ENCODE measurements around the gene ACSS1. TPM values are rescaled to one million over a fixed set of nuclear protein-coding genes. Genes with fewer than 3 reads are reported as not detected.

The ACSS1 gene
- total RNA-seq, 1 experiment from 2014 or later: 2.3 TPM

- DNase-seq (no peak), ATAC-seq (no peak)
- intact Hi-C loops (cut with micrococcal nuclease): no loop called here
- no peak for TF ChIP-seq EZH2 (IDR thresholded peaks at IDR 0.05; ENCODE audit: low read length, unreplicated experiment)
- TF ChIP-seq CTCF (conservative IDR thresholded peaks at IDR 0.05; ENCODE audit: low read depth, low read length): no peak
- TF ChIP-seq EZH2phosphoT487 (IDR thresholded peaks at IDR 0.05; ENCODE audit: borderline replicate concordance, low read length): no peak
- ChIA-PET POLR2A (ENCODE audit: unreplicated experiment) (no interaction called here), CTCF (no interaction called here)
- Histone ChIP-seq H3K27me3 (ENCODE audit: low read length) (no peaks in the 10 kb centered on the region), H3K27ac (ENCODE audit: low read length) (no peak overlapping the region), H3K4me2 (ENCODE audit: low read length) (no peak overlapping the region), H4K20me1 (ENCODE audit: low read length) (no peaks in the 10 kb centered on the region), H3F3A (ENCODE audit: low read length, unreplicated experiment) (no peaks in the 10 kb centered on the region), H3K9ac (ENCODE audit: low read length) (no peak overlapping the region), H3K36me3 (ENCODE audit: low read depth, low read length) (no peaks in the 10 kb centered on the region), H3K79me2 (ENCODE audit: low read length) (no peaks in the 10 kb centered on the region), H3K9me2 (replicated peaks; ENCODE audit: low read length) (no peaks in the 10 kb centered on the region), H3K4me3 (ENCODE audit: low read length) (no peak overlapping the region), H3K4me1 (ENCODE audit: insufficient read depth, low read length) (peaks cover 16% of the 10 kb centered on the region), H2AFZ (ENCODE audit: low read length) (no peak overlapping the region), H3K9me3 (ENCODE audit: low read length) (no peaks in the 10 kb centered on the region)
- no TSS peak for BruUV-seq (replicated peaks)
These were observed 41.5 kb downstream of the ACSS1 start for GRCh38 chr20:25016471-25016870.

- H3K4me1 ChIP-seq (ENCODE audit: insufficient read depth, low read length): peaks cover 16% of the 10 kb centered on the region
- H4K20me1 ChIP-seq (ENCODE audit: low read length): no peaks in the 10 kb centered on the region
- no peaks in the 10 kb centered on the region for H3K79me2 ChIP-seq (ENCODE audit: low read length)
- intact Hi-C loops (cut with micrococcal nuclease): no loop called here
- no peaks in the 10 kb centered on the region for H3K9me3 ChIP-seq (ENCODE audit: low read length)
- no peaks in the 10 kb centered on the region for H3K9me2 ChIP-seq (replicated peaks; ENCODE audit: low read length)
- no peak for DNase-seq
- BruUV-seq (replicated peaks): no TSS peak
- TF ChIP-seq CTCF (conservative IDR thresholded peaks at IDR 0.05; ENCODE audit: low read depth, low read length) (no peak), EZH2phosphoT487 (IDR thresholded peaks at IDR 0.05; ENCODE audit: borderline replicate concordance, low read length) (no peak), EZH2 (IDR thresholded peaks at IDR 0.05; ENCODE audit: low read length, unreplicated experiment) (no peak)
- H3K36me3 ChIP-seq (ENCODE audit: low read depth, low read length): no peaks in the 10 kb centered on the region
- no peak overlapping the region for H3K9ac ChIP-seq (ENCODE audit: low read length)
- H3K4me2 ChIP-seq (ENCODE audit: low read length): no peak overlapping the region
- H3K4me3 ChIP-seq (ENCODE audit: low read length): no peak overlapping the region
- no peak overlapping the region for H3K27ac ChIP-seq (ENCODE audit: low read length)
- H2AFZ ChIP-seq (ENCODE audit: low read length): no peak overlapping the region
- no peaks in the 10 kb centered on the region for H3F3A ChIP-seq (ENCODE audit: low read length, unreplicated experiment)
- POLR2A ChIA-PET (ENCODE audit: unreplicated experiment): no interaction called here
- no peak for ATAC-seq
- H3K27me3 ChIP-seq (ENCODE audit: low read length): no peaks in the 10 kb centered on the region
- CTCF ChIA-PET: no interaction called here
These were observed 42.0 kb downstream of the ACSS1 start for GRCh38 chr20:25015986-25016385.

- no peaks in the 10 kb centered on the region for H4K20me1 ChIP-seq (ENCODE audit: low read length)
- no peaks in the 10 kb centered on the region for H3K27me3 ChIP-seq (ENCODE audit: low read length)
- no peaks in the 10 kb centered on the region for H3K36me3 ChIP-seq (ENCODE audit: low read depth, low read length)
- no peak overlapping the region for H3K4me2 ChIP-seq (ENCODE audit: low read length)
- no peak overlapping the region for H3K27ac ChIP-seq (ENCODE audit: low read length)
- H3K4me1 ChIP-seq (ENCODE audit: insufficient read depth, low read length): peaks cover 16% of the 10 kb centered on the region
- ATAC-seq (no peak), DNase-seq (no peak)
- ChIA-PET POLR2A (ENCODE audit: unreplicated experiment) (no interaction called here), CTCF (no interaction called here)
- H3K9ac ChIP-seq (ENCODE audit: low read length): no peak overlapping the region
- no TSS peak for BruUV-seq (replicated peaks)
- H3K9me2 ChIP-seq (replicated peaks; ENCODE audit: low read length): no peaks in the 10 kb centered on the region
- H3K79me2 ChIP-seq (ENCODE audit: low read length): no peaks in the 10 kb centered on the region
- no peaks in the 10 kb centered on the region for H3K9me3 ChIP-seq (ENCODE audit: low read length)
- intact Hi-C loops (cut with micrococcal nuclease): no loop called here
- no peak overlapping the region for H2AFZ ChIP-seq (ENCODE audit: low read length)
- no peaks in the 10 kb centered on the region for H3F3A ChIP-seq (ENCODE audit: low read length, unreplicated experiment)
- no peak overlapping the region for H3K4me3 ChIP-seq (ENCODE audit: low read length)
- TF ChIP-seq CTCF (conservative IDR thresholded peaks at IDR 0.05; ENCODE audit: low read depth, low read length): no peak
- TF ChIP-seq EZH2 (IDR thresholded peaks at IDR 0.05; ENCODE audit: low read length, unreplicated experiment): no peak
- TF ChIP-seq EZH2phosphoT487 (IDR thresholded peaks at IDR 0.05; ENCODE audit: borderline replicate concordance, low read length): no peak
These were observed 43.1 kb downstream of the ACSS1 start for GRCh38 chr20:25014816-25015215.
